SK-N-SH treated with all-trans-retinoic acid at 6 μM for 48 hours (cell line): Measurements from ENCODE around the gene ZNF189.

Experiments
- ATAC-seq: fragments of 200-7000 bp; cut with Tn5 transposase; 3 replicates; pipeline ENCODE4 v1.9.1; 2020; ENCODE audit warnings: mild to moderate bottlenecking, moderate library complexity
- ARNTL ChIP-seq: fragments of 450-650 bp; formaldehyde crosslinking; IDR thresholded peaks from 2 replicates; pipeline ENCODE4 v1.5.0; 2020; ENCODE audit warnings: low read depth, mild to moderate bottlenecking, moderate library complexity, borderline replicate concordance
- BACH2 ChIP-seq: fragments of 250-450 bp; sonication (Bioruptor Pico); IDR thresholded peaks from 2 replicates; pipeline ENCODE4 v1.9.0; 2021; ENCODE audit warnings: mild to moderate bottlenecking, borderline replicate concordance
- CSDC2 ChIP-seq: fragments of 250-450 bp; sonication (Bioruptor Pico); IDR thresholded peaks from 2 replicates; pipeline ENCODE4 v1.5.0; 2020; ENCODE audit warnings: mild to moderate bottlenecking, moderate library complexity
- ESRRG ChIP-seq: fragments of 250-450 bp; sonication (Bioruptor Pico); IDR thresholded peaks from 2 replicates; pipeline ENCODE4 v1.6.1; 2021; ENCODE audit warnings: mild to moderate bottlenecking
- GLIS3 ChIP-seq: fragments of 250-450 bp; sonication (Bioruptor Pico); IDR thresholded peaks from 2 replicates; pipeline ENCODE4 v1.5.0; 2020; ENCODE audit warnings: mild to moderate bottlenecking, moderate library complexity
- ISL1 ChIP-seq: fragments of 250-450 bp; sonication (Bioruptor Pico); IDR thresholded peaks from 2 replicates; pipeline ENCODE4 v2.1.2; 2022; ENCODE audit warnings: mild to moderate bottlenecking, moderate library complexity
- PPARA ChIP-seq: fragments of 250-450 bp; sonication (Bioruptor Pico); IDR thresholded peaks from 2 replicates; pipeline ENCODE4 v1.5.0; 2020; ENCODE audit warnings: mild to moderate bottlenecking, borderline replicate concordance
- RARB ChIP-seq: fragments of 250-450 bp; sonication (Bioruptor Pico); IDR thresholded peaks from 2 replicates; pipeline ENCODE4 v1.8.0; 2021; ENCODE audit warnings: mild to moderate bottlenecking, moderate library complexity
- SNAI2 ChIP-seq: fragments of 250-450 bp; sonication (Bioruptor Pico); IDR thresholded peaks from 2 replicates; pipeline ENCODE4 v1.5.0; 2020; ENCODE audit warnings: mild to moderate bottlenecking, moderate library complexity
- TOX ChIP-seq: fragments of 250-450 bp; sonication (Bioruptor Pico); IDR thresholded peaks from 2 replicates; pipeline ENCODE4 v1.8.0; 2021; ENCODE audit warnings: mild to moderate bottlenecking, moderate library complexity, borderline replicate concordance
- ZC3H10 ChIP-seq: fragments of 250-450 bp; sonication (Bioruptor Pico); IDR thresholded peaks from 2 replicates; pipeline ENCODE4 v1.5.1; 2021; ENCODE audit warnings: mild to moderate bottlenecking, moderate library complexity
- ZFP3 ChIP-seq: fragments of 250-450 bp; sonication (Bioruptor Pico); IDR thresholded peaks from 2 replicates; pipeline ENCODE4 v1.5.0; 2020; ENCODE audit warnings: mild to moderate bottlenecking, moderate library complexity
- ZNF70 ChIP-seq: fragments of 450-650 bp; formaldehyde crosslinking; IDR thresholded peaks from 2 replicates; pipeline ENCODE4 v1.5.0; 2020; ENCODE audit warnings: mild to moderate bottlenecking, moderate library complexity
- ZNF8 ChIP-seq: fragments of 450-650 bp; formaldehyde crosslinking; IDR thresholded peaks from 2 replicates; pipeline ENCODE4 v1.5.0; 2020; ENCODE audit warnings: mild to moderate bottlenecking, moderate library complexity
- TF ChIP-seq, protein P1 (sequence below): fragments of 250-450 bp; sonication (Bioruptor Pico); IDR thresholded peaks from 2 replicates; pipeline ENCODE4 v1.8.0; 2020; ENCODE audit warnings: mild to moderate bottlenecking, moderate library complexity, borderline replicate concordance
- TF ChIP-seq, protein P2 (sequence below): fragments of 250-450 bp; sonication (Bioruptor Pico); IDR thresholded peaks from 2 replicates; pipeline ENCODE4 v1.8.0; 2021; ENCODE audit warnings: low read depth, mild to moderate bottlenecking, moderate library complexity, borderline replicate concordance
- TF ChIP-seq, protein P3 (sequence below): fragments of 250-450 bp; sonication (Bioruptor Pico); IDR thresholded peaks from 2 replicates; pipeline ENCODE4 v1.5.1; 2021; ENCODE audit warnings: mild to moderate bottlenecking, moderate library complexity
- TF ChIP-seq, protein P4 (sequence below): fragments of 250-450 bp; sonication (Bioruptor Pico); IDR thresholded peaks from 2 replicates; pipeline ENCODE4 v1.5.1; 2020; ENCODE audit warnings: low read depth, mild to moderate bottlenecking, moderate library complexity
- TF ChIP-seq, protein P5 (sequence below): fragments of 250-450 bp; sonication (Bioruptor Pico); IDR thresholded peaks from 2 replicates; pipeline ENCODE4 v1.5.0; 2020; ENCODE audit warnings: mild to moderate bottlenecking, moderate library complexity

ZNF189 gene

DNA sequence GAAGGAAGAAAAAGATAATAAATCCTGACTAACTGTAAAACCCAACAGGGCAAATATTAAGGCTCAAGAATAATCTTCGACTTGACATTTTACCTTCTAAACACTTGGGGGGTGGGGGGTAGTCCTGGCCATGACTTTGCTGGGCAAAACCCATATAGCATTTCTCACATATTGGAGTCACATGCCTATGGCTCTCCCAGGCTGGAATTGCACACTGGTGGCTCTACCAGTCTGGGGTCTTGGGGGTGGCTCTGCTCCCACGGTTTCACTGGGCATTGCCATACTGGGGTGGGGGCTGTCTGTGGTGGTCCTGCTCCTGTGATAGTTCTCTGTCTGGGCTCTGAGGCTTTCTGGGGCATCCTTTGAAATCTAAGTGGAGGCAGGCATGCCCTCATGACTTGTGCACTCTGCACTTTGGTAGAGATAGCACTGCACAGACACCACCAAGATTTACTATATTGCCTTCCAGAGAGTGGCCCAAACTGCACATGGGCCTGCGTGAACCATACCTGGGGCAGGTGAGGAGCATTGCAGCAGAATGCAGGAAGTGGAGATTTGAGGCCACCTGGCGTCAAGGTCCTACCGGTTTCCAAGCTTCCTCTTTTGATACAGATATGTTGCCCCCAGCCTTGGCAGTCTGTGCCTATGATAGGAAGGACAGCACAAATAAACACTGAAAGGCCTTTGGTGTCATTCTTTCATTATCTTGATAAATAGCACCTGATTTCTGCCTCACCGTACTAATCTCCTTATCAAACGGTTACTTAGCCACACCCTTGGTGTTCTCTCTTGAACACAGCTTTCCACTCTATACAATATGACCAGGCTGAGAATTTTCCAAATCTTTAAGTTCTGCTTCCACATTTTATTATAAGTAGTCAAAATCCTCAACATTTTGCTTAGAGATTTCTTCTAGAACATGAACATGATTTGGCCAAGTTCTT, 43.6 kb upstream of the ZNF189 start:
- TF ChIP-seq, protein P1, sequence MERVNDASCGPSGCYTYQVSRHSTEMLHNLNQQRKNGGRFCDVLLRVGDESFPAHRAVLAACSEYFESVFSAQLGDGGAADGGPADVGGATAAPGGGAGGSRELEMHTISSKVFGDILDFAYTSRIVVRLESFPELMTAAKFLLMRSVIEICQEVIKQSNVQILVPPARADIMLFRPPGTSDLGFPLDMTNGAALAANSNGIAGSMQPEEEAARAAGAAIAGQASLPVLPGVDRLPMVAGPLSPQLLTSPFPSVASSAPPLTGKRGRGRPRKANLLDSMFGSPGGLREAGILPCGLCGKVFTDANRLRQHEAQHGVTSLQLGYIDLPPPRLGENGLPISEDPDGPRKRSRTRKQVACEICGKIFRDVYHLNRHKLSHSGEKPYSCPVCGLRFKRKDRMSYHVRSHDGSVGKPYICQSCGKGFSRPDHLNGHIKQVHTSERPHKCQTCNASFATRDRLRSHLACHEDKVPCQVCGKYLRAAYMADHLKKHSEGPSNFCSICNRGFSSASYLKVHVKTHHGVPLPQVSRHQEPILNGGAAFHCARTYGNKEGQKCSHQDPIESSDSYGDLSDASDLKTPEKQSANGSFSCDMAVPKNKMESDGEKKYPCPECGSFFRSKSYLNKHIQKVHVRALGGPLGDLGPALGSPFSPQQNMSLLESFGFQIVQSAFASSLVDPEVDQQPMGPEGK (CRISPR knock-in tag) = no peak
- TF ChIP-seq ZFP3 (CRISPR knock-in tag) (no peak), ESRRG (CRISPR knock-in tag) (no peak), SNAI2 (CRISPR knock-in tag) (no peak), RARB (no peak), CSDC2 (CRISPR knock-in tag) (no peak), ZNF8 (CRISPR knock-in tag) (no peak), PPARA (CRISPR knock-in tag) (no peak), TOX (no peak), ZC3H10 (CRISPR knock-in tag) (no peak)
- TF ChIP-seq, protein P2, sequence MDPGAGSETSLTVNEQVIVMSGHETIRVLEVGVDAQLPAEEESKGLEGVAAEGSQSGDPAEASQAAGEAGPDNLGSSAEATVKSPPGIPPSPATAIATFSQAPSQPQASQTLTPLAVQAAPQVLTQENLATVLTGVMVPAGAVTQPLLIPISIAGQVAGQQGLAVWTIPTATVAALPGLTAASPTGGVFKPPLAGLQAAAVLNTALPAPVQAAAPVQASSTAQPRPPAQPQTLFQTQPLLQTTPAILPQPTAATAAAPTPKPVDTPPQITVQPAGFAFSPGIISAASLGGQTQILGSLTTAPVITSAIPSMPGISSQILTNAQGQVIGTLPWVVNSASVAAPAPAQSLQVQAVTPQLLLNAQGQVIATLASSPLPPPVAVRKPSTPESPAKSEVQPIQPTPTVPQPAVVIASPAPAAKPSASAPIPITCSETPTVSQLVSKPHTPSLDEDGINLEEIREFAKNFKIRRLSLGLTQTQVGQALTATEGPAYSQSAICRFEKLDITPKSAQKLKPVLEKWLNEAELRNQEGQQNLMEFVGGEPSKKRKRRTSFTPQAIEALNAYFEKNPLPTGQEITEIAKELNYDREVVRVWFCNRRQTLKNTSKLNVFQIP (CRISPR knock-in tag) = no peak
- no peak for ATAC-seq

DNA sequence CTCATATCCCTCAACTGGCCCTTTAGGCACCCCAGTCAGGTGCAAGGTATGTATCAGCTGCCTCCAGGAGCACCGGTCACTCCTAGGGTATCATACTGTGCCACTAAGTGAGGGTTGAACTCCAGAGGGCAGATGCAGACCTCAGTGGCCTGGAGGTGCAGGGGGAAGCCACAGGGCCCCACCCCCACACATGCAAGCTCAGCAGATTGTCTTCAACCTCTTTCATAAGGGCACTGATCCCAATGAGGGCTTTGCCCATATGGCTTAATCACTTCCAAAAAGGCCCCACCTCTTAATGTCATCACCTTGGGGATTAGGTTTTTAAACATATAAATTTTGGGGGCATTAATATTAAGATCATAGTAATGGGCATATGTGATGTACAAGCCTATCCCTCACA, 42.0 kb upstream of the ZNF189 start:
- TF ChIP-seq, protein P3, sequence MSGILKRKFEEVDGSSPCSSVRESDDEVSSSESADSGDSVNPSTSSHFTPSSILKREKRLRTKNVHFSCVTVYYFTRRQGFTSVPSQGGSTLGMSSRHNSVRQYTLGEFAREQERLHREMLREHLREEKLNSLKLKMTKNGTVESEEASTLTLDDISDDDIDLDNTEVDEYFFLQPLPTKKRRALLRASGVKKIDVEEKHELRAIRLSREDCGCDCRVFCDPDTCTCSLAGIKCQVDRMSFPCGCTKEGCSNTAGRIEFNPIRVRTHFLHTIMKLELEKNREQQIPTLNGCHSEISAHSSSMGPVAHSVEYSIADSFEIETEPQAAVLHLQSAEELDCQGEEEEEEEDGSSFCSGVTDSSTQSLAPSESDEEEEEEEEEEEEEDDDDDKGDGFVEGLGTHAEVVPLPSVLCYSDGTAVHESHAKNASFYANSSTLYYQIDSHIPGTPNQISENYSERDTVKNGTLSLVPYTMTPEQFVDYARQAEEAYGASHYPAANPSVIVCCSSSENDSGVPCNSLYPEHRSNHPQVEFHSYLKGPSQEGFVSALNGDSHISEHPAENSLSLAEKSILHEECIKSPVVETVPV (CRISPR knock-in tag) = no peak
- TF ChIP-seq TOX (no peak), ZNF70 (CRISPR knock-in tag) (no peak), BACH2 (CRISPR knock-in tag) (no peak), ISL1 (CRISPR knock-in tag) (no peak), RARB (no peak), SNAI2 (CRISPR knock-in tag) (no peak), GLIS3 (CRISPR knock-in tag) (no peak), PPARA (CRISPR knock-in tag) (no peak), ARNTL (no peak)
- TF ChIP-seq, protein P4, sequence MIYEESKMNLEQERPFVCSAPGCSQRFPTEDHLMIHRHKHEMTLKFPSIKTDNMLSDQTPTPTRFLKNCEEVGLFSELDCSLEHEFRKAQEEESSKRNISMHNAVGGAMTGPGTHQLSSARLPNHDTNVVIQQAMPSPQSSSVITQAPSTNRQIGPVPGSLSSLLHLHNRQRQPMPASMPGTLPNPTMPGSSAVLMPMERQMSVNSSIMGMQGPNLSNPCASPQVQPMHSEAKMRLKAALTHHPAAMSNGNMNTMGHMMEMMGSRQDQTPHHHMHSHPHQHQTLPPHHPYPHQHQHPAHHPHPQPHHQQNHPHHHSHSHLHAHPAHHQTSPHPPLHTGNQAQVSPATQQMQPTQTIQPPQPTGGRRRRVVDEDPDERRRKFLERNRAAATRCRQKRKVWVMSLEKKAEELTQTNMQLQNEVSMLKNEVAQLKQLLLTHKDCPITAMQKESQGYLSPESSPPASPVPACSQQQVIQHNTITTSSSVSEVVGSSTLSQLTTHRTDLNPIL (CRISPR knock-in tag) = no peak
- TF ChIP-seq, protein P5, sequence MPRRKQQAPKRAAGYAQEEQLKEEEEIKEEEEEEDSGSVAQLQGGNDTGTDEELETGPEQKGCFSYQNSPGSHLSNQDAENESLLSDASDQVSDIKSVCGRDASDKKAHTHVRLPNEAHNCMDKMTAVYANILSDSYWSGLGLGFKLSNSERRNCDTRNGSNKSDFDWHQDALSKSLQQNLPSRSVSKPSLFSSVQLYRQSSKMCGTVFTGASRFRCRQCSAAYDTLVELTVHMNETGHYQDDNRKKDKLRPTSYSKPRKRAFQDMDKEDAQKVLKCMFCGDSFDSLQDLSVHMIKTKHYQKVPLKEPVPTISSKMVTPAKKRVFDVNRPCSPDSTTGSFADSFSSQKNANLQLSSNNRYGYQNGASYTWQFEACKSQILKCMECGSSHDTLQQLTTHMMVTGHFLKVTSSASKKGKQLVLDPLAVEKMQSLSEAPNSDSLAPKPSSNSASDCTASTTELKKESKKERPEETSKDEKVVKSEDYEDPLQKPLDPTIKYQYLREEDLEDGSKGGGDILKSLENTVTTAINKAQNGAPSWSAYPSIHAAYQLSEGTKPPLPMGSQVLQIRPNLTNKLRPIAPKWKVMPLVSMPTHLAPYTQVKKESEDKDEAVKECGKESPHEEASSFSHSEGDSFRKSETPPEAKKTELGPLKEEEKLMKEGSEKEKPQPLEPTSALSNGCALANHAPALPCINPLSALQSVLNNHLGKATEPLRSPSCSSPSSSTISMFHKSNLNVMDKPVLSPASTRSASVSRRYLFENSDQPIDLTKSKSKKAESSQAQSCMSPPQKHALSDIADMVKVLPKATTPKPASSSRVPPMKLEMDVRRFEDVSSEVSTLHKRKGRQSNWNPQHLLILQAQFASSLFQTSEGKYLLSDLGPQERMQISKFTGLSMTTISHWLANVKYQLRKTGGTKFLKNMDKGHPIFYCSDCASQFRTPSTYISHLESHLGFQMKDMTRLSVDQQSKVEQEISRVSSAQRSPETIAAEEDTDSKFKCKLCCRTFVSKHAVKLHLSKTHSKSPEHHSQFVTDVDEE (CRISPR knock-in tag) = no peak
- TF ChIP-seq, protein P2 (CRISPR knock-in tag) = no peak
- ATAC-seq = no peak
